Measurements from ENCODE around the gene LEFTY2.
"Not testable (repeated sequence)": the region's sequence is repeated elsewhere in the genome, so short reads cannot be mapped to it uniquely, and the experiment has no call there.

The LEFTY2 gene

GRCh38 chr1:225930566-225930965, 10.5 kb downstream of the LEFTY2 start:
- DNase-seq (ENCODE audit: low read depth, low spot score): no peak

GRCh38 chr1:225929462-225929861, 11.6 kb downstream of the LEFTY2 start:
- DNase-seq (ENCODE audit: low read depth, low spot score): not testable (repeated sequence)

GRCh38 chr1:225928186-225929175, 12.5 kb downstream of the LEFTY2 start:
- no peak for DNase-seq (ENCODE audit: low read depth, low spot score)

- no peak for DNase-seq (ENCODE audit: low read depth, low spot score)
Measured at GRCh38 chr1:225926551-225927113, 14.4 kb downstream of the LEFTY2 start.

GRCh38 chr1:225923692-225924555, 17.1 kb downstream of the LEFTY2 start, which contains the start of gene PYCR2:
Gene PYCR2 (minus strand): TSS chr1:225924250. CDS start chr1:225924110, 140 bp downstream.
- peak; percentile 88 for DNase-seq (ENCODE audit: low read depth, low spot score)

- no peak for DNase-seq (ENCODE audit: low read depth, low spot score)
Measured at GRCh38 chr1:225923381-225923691, 17.7 kb downstream of the LEFTY2 start.

GRCh38 chr1:225921734-225922709, 19.0 kb downstream of the LEFTY2 start:
- DNase-seq (ENCODE audit: low read depth, low spot score): no peak

- DNase-seq (ENCODE audit: low read depth, low spot score): no peak
Measured at GRCh38 chr1:225919906-225920305, 21.1 kb downstream of the LEFTY2 start.

GRCh38 chr1:225918280-225918679, 22.7 kb downstream of the LEFTY2 start:
- DNase-seq (ENCODE audit: low read depth, low spot score): no peak

GRCh38 chr1:225917536-225917935, 23.5 kb downstream of the LEFTY2 start:
- no peak for DNase-seq (ENCODE audit: low read depth, low spot score)

- no peak for DNase-seq (ENCODE audit: low read depth, low spot score)
Measured at GRCh38 chr1:225917101-225917500, 23.9 kb downstream of the LEFTY2 start.

- no peak for DNase-seq (ENCODE audit: low read depth, low spot score)
Measured at GRCh38 chr1:225915538-225915991, 25.5 kb downstream of the LEFTY2 start.

GRCh38 chr1:225914947-225915346, 26.1 kb downstream of the LEFTY2 start:
- no peak for DNase-seq (ENCODE audit: low read depth, low spot score)

GRCh38 chr1:225914391-225914790, 26.6 kb downstream of the LEFTY2 start:
- DNase-seq (ENCODE audit: low read depth, low spot score): no peak

GRCh38 chr1:225911191-225912130, 29.6 kb downstream of the LEFTY2 start:
- peak; percentile 31 for DNase-seq (ENCODE audit: low read depth, low spot score)

- no peak for DNase-seq (ENCODE audit: low read depth, low spot score)
Measured at GRCh38 chr1:225909477-225909876, 31.5 kb downstream of the LEFTY2 start.

GRCh38 chr1:225908773-225909172, 32.2 kb downstream of the LEFTY2 start:
- DNase-seq (ENCODE audit: low read depth, low spot score): no peak

GRCh38 chr1:225908013-225908640, 32.9 kb downstream of the LEFTY2 start:
- no peak for DNase-seq (ENCODE audit: low read depth, low spot score)

GRCh38 chr1:225907341-225907740, 33.7 kb downstream of the LEFTY2 start:
- no peak for DNase-seq (ENCODE audit: low read depth, low spot score)

All from activated naive CD8-positive, alpha-beta T cell treated with anti-CD3 and anti-CD28 coated beads, Interleukin-2, amount 50 U/mL, for 16 hours (primary cell).